Smooth muscle cell (in vitro differentiated cells): ENCODE data around the gene TBX10. TPM values are rescaled to one million over a fixed set of nuclear protein-coding genes. Genes with fewer than 3 reads are reported as not detected.

Experiments
- DNase-seq: peaks from one replicate; lab custom pipeline; 2025; ENCODE audit not compliant: unreplicated experiment; lab: John Stamatoyannopoulos, UW
- H2AFZ ChIP-seq: fragments of 200-600 bp; sonication (generic); 2 replicates; pipeline ENCODE4 v1.6.0; 2016; ENCODE audit warnings: antibody characterized with exemption, low read depth, mild to moderate bottlenecking
- H3F3A ChIP-seq: fragments of 200-600 bp; sonication (generic); 2 replicates; pipeline ENCODE4 v1.6.0; 2017; ENCODE audit warnings: antibody characterized with exemption, low read depth
- H3K27ac ChIP-seq: fragments of 200-600 bp; sonication (generic); 2 replicates; pipeline ENCODE4 v1.5.1; 2016; ENCODE audit warnings: low read depth, mild to moderate bottlenecking
- H3K27me3 ChIP-seq: fragments of 200-600 bp; sonication (generic); 2 replicates; pipeline ENCODE4 v1.6.1; 2016; ENCODE audit warnings: low read depth, mild to moderate bottlenecking
- H3K36me3 ChIP-seq: fragments of 200-600 bp; sonication (generic); 2 replicates; pipeline ENCODE4 v1.5.1; 2016; ENCODE audit warnings: low read depth
- H3K4me1 ChIP-seq: fragments of 200-600 bp; sonication (generic); 2 replicates; pipeline ENCODE4 v1.5.1; 2016; ENCODE audit warnings: low read depth
- H3K4me2 ChIP-seq: fragments of 200-600 bp; sonication (generic); 2 replicates; pipeline ENCODE4 v1.6.0; 2016; ENCODE audit warnings: mild to moderate bottlenecking
- H3K4me3 ChIP-seq: fragments of 200-600 bp; sonication (generic); 2 replicates; pipeline ENCODE4 v1.5.1; 2016; ENCODE audit warnings: mild to moderate bottlenecking
- H3K79me2 ChIP-seq: fragments of 200-600 bp; sonication (generic); 2 replicates; pipeline ENCODE4 v1.6.0; 2016; ENCODE audit warnings: low read depth, mild to moderate bottlenecking
- H3K9ac ChIP-seq: fragments of 200-600 bp; sonication (generic); 2 replicates; pipeline ENCODE4 v1.6.0; 2016; ENCODE audit warnings: low read depth
- H3K9me3 ChIP-seq: fragments of 200-600 bp; sonication (generic); replicated peaks from 2 replicates; pipeline ENCODE4 v1.5.1; 2016; ENCODE audit warnings: low read depth
- H4K20me1 ChIP-seq: fragments of 200-600 bp; sonication (generic); 2 replicates; pipeline ENCODE4 v1.6.0; 2016; ENCODE audit warnings: low read depth
- WGBS: methylation state at CpG from one replicate; pipeline ENCODE4 v1.1.7; 2016; ENCODE audit warnings: low lambda C conversion rate; 5-methylcytosine and 5-hydroxymethylcytosine counted together
- polyA plus RNA-seq: library from polyadenylated mRNA; unstranded; fragments of >200 nt; fragmentation: Nextera tagmentation; extraction: Ambion mirVana; gene quantifications from 2 replicates; pipeline ENCODE4 v1.2.1, GENCODE V29; 2016
- total RNA-seq: library from RNA; depleted of rRNA; stranded (reverse); fragments of >200 nt; gene quantifications from 2 replicates; pipeline ENCODE4 v1.2.3, GENCODE V29; 2014
- TF ChIP-seq, protein P1 (sequence below): fragments of 200-600 bp; sonication (generic); IDR thresholded peaks from 2 replicates; pipeline ENCODE4 v1.5.1; 2017; ENCODE audit warnings: borderline replicate concordance, mild to moderate bottlenecking, antibody characterized with exemption; ENCODE audit not compliant: insufficient read depth, poor library complexity, severe bottlenecking

TBX10 gene
- total and polyA plus RNA-seq, 2 experiments from 2014 or later: not detected

DNA sequence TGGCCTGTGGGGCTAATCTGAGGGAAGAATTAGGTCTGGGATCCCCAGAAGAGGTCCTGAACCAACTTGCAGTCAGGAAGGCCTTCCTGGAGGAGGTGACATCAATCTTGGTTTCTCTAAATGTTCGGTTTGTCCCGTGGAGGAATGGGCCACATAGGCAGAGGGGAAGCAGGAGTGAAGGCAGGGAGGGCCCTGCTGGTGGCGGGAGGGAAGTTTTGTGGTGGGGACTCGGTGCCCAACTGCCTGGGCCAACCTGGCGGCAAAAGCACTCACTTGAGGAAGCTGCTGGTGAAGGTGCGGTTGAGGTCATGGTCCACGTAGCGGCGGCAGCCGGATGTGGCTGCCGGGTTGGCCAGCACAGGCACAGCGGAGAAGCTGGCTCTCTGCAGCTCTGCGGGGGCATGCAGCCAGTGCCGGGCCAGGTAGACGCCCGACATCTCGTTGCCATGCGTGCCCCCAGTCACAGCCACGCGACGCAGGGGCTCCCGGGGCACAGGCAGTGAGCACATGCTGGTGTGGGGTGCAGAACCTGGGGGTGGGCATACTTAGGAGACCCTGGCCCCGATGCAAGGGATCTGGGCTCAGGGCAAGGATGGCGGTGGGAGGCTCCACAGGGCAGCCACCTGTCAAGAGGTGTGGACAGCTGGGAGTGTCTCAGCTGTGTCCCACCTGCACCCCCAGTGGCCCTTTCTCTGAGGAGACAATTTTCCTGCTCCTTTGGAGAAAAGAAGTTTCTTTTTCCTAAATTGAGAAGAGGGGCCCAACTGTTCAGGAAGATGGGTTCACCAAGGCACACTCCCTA, 7.2 kb upstream of the TBX10 start:
- Histone ChIP-seq H3K27me3 (no peaks in the 10 kb centered on the region), H4K20me1 (no peaks in the 10 kb centered on the region), H3K4me1 (no peaks in the 10 kb centered on the region), H3K36me3 (no peaks in the 10 kb centered on the region), H3K79me2 (no peaks in the 10 kb centered on the region), H3K27ac (no peak overlapping the region), H3K4me3 (no peak overlapping the region), H3F3A (no peaks in the 10 kb centered on the region), H3K9ac (no peak overlapping the region), H3K4me2 (no peak overlapping the region), H3K9me3 (no peaks in the 10 kb centered on the region), H2AFZ (no peak overlapping the region)
- DNase-seq: no peak
- 90% methylated on average over 24 of the region's 24 CpGs for WGBS
- TF ChIP-seq, protein P1, sequence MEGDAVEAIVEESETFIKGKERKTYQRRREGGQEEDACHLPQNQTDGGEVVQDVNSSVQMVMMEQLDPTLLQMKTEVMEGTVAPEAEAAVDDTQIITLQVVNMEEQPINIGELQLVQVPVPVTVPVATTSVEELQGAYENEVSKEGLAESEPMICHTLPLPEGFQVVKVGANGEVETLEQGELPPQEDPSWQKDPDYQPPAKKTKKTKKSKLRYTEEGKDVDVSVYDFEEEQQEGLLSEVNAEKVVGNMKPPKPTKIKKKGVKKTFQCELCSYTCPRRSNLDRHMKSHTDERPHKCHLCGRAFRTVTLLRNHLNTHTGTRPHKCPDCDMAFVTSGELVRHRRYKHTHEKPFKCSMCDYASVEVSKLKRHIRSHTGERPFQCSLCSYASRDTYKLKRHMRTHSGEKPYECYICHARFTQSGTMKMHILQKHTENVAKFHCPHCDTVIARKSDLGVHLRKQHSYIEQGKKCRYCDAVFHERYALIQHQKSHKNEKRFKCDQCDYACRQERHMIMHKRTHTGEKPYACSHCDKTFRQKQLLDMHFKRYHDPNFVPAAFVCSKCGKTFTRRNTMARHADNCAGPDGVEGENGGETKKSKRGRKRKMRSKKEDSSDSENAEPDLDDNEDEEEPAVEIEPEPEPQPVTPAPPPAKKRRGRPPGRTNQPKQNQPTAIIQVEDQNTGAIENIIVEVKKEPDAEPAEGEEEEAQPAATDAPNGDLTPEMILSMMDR: no peak

DNA sequence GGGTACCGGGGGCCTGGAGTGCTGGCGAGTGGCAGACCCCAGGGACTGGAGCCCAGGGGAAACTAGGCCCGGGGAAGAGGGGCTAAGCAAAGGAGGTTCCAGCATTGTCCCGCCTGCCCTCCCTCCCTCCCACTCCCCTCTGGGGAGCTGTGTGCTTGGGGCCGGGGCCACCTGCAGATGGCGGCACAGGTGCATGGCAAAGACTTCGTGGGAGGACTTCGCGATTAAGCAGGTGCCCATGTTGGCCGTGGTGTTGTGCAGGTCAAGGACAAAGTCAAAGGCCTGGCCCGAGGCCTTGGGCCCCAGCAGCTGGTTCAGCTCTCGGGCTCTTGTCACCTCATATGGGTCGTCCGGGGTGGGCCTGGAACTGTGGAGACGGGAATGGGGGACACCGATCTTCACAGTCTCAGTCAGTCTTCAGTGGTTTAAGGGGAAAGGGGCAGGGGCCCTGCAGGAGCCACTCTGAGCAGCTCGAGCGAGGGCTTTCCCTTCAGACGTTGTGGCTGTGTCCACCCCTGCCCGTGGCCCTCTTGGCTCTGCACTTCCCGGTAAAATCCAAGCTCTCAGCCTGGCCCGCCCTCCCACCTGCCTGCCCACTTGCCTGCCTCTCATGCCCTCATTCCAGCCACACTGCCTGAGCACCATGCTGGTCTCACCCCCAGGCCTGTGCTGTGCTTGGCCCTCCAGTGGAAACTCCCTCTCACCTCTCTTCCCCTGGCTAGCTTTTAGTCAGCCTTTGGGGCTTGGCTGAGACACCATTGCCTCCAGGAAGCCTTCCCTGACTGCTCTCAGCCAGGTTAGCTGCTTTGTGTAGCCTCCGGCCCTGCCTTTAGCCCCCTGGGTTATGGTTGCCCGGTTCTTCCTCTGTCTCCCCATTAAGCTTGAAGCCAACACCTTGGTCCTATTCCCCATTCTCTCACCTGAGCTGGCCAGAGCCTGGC, 6.2 kb upstream of the TBX10 start:
- Histone ChIP-seq H4K20me1 (no peaks in the 10 kb centered on the region), H2AFZ (no peak overlapping the region), H3F3A (no peaks in the 10 kb centered on the region), H3K9ac (no peak overlapping the region), H3K4me1 (no peaks in the 10 kb centered on the region), H3K4me2 (no peak overlapping the region), H3K79me2 (no peaks in the 10 kb centered on the region), H3K27ac (no peak overlapping the region), H3K9me3 (no peaks in the 10 kb centered on the region), H3K36me3 (no peaks in the 10 kb centered on the region), H3K4me3 (no peak overlapping the region), H3K27me3 (no peaks in the 10 kb centered on the region)
- WGBS: 89% methylated on average over 23 of the region's 24 CpGs
- TF ChIP-seq, protein P1: no peak
- no peak for DNase-seq

DNA sequence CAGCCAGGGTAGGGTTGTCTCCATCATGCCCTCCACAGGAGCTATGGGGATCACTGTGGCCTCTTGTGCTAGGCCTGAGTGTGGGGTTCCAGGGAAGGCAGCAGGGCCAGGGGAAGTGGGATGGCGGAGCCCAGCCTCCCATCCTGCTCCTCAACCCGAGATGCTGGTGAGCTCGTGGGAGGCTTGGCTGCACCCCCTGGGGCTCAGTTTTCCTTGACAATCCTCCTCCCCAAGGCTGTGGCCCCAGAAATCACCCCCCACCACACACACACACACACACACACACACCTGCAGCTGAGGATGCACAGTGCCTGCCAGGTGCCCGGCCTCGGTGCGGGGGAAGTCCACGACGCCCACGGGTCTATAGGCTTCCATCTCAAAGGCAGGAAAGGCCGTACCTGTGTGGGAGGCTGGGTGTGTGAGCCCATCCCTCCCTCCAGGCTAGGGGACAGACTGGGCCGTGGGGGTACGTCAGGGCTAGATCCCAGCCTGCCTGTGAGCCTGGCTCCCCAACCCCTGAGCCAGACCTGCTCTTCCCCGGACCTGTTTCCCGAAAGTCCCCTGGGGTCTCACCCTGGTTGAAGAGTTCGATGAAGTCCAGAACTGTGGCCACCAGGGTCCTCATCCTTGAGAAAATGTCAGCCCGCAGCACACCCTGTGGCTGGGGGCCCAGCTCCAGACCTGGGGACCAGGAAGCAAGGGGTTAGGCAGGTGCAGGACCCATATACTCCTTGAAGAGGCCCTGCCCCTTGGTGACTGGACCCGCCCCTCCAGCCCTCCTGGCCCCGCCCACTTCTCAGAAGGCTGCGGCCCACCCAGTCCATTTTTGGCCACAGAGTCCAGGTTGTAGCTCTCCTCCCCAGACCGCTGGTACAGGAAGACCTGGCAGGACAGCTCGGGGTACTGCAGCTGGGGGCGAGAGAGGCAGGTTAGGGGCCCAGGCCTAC, 5.2 kb upstream of the TBX10 start:
- H3K4me1 ChIP-seq: no peaks in the 10 kb centered on the region
- no peak overlapping the region for H3K4me2 ChIP-seq
- H3K79me2 ChIP-seq: no peaks in the 10 kb centered on the region
- no peak overlapping the region for H3K4me3 ChIP-seq
- no peaks in the 10 kb centered on the region for H4K20me1 ChIP-seq
- TF ChIP-seq, protein P1: no peak
- WGBS: 92% methylated on average over 22 of the region's 22 CpGs
- no peak overlapping the region for H2AFZ ChIP-seq
- DNase-seq: no peak
- H3K27ac ChIP-seq: no peak overlapping the region
- peaks cover 6% of the 10 kb centered on the region for H3K27me3 ChIP-seq
- H3F3A ChIP-seq: no peaks in the 10 kb centered on the region
- H3K9me3 ChIP-seq: no peaks in the 10 kb centered on the region
- no peak overlapping the region for H3K9ac ChIP-seq
- no peaks in the 10 kb centered on the region for H3K36me3 ChIP-seq
